HG02588 (cell line): ENCODE data around the gene HS3ST2.
"Not testable (repeated sequence)": the region's sequence is repeated elsewhere in the genome, so short reads cannot be mapped to it uniquely, and the experiment has no call there.

Experiments
- ATAC-seq: cut with Tn5 transposase; IDR thresholded peaks from one replicate; pipeline ENCODE4 v1.9.1; 2021; ENCODE audit warnings: mild to moderate bottlenecking, moderate library complexity; ENCODE audit not compliant: unreplicated experiment

The HS3ST2 gene

GRCh38 chr16:22928882-22929435 is 115.0 kb downstream of the HS3ST2 start:
- no peak for ATAC-seq

GRCh38 chr16:22929461-22929860 is 115.5 kb downstream of the HS3ST2 start:
- no peak for ATAC-seq

GRCh38 chr16:22932032-22932771 is 118.2 kb downstream of the HS3ST2 start:
- ATAC-seq = no peak

- ATAC-seq = no peak
Observed at GRCh38 chr16:22933173-22933572, 119.2 kb downstream of the HS3ST2 start.

GRCh38 chr16:22934786-22935185 is 120.8 kb downstream of the HS3ST2 start:
- no peak for ATAC-seq

GRCh38 chr16:22937169-22937568 is 123.2 kb downstream of the HS3ST2 start:
- ATAC-seq = no peak

- ATAC-seq = no peak
Observed at GRCh38 chr16:22938647-22939046, 124.7 kb downstream of the HS3ST2 start.

GRCh38 chr16:22939744-22940363 is 125.9 kb downstream of the HS3ST2 start:
- not testable (repeated sequence) for ATAC-seq

GRCh38 chr16:22941970-22942501 is 128.1 kb downstream of the HS3ST2 start:
- no peak for ATAC-seq

GRCh38 chr16:22942811-22943210 is 128.8 kb downstream of the HS3ST2 start:
- no peak for ATAC-seq

- no peak for ATAC-seq
Observed at GRCh38 chr16:22945361-22945760, 131.4 kb downstream of the HS3ST2 start.

GRCh38 chr16:22946433-22946832 is 132.5 kb downstream of the HS3ST2 start:
- ATAC-seq = no peak

- no peak for ATAC-seq
Observed at GRCh38 chr16:22948058-22948602, 134.2 kb downstream of the HS3ST2 start.

- no peak for ATAC-seq
Observed at GRCh38 chr16:22948603-22949368, 134.8 kb downstream of the HS3ST2 start.

GRCh38 chr16:22955461-22956070 is 141.6 kb downstream of the HS3ST2 start:
- ATAC-seq = no peak

- ATAC-seq = no peak
Observed at GRCh38 chr16:22961206-22961605, 147.2 kb downstream of the HS3ST2 start.

GRCh38 chr16:22962905-22963304 is 148.9 kb downstream of the HS3ST2 start:
- ATAC-seq = no peak
